Measurements from ENCODE around the gene TGFBR3. TPM values are rescaled to one million over a fixed set of nuclear protein-coding genes. Genes with fewer than 3 reads are reported as not detected.

TGFBR3 gene
- total and polyA plus RNA-seq, 2 of the 8 experiments (the other 6 are each of a cell fraction or from before 2014, with no cell fraction given): 2.0 to 6.1 TPM

DNA sequence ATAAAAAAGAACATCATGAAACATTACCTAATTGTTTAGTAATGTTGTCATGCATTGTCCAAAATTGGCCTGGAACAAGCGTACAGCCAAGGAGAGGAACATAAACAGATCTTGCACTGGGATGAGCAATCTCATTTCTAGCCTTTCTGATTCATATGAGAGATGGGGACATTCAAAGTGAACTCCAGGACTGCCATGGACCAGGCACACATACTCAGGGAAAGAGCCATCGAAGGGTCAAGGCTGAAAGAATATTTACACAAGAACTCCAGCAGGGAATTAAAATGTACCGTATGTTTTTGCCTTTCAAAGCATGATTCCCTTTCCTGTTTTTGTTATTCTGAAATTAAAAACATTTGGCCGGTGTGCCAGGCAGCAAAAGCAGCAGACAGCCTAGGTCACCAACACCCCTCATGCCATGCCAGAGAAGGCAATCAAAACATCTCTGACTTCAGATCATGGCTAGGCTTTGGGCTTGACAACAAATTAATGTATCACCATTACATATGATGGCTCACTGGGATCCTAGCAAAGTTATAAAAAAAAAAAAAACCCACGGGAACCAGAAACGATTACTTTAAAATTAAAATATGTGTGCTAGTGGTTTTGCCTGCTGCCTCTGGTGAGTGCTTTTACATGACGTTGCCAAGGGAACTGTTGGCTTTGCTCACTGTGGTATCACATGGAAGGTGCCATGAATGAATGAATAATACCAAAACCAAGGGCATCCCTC lies 159.8 kb downstream of the TGFBR3 start:
- Histone ChIP-seq H3K4me3 (ENCODE audit: extremely low read depth in 1 of 4, insufficient read depth in 2 of 4, low read depth in 3 of 4, low read length in 4 of 4) (no peak overlapping the region), H2AFZ (ENCODE audit: low read length) (no peak overlapping the region), H2BK5ac (ENCODE audit: low read depth, low read length) (no peak overlapping the region), H3K9ac (replicated peaks in 1 of 4; ENCODE audit: extremely low read depth in 1 of 4, low read depth in 3 of 4, low read length in 3 of 4) (no peak overlapping the region), H3K4ac (replicated peaks; ENCODE audit: insufficient read length, low read depth, low read length) (no peak overlapping the region), H3K36me3 (ENCODE audit: control insufficient read depth in 2 of 4, insufficient read depth in 4 of 4, low read length in 3 of 4) (no peaks in the 10 kb centered on the region), H4K20me1 (replicated peaks in 1 of 2; ENCODE audit: control insufficient read depth in 1 of 2, insufficient read depth in 2 of 2, low read length in 2 of 2) (no peaks in the 10 kb centered on the region), H4K8ac (ENCODE audit: extremely low read depth, insufficient read depth, low read length) (no peak overlapping the region), H2BK20ac (ENCODE audit: low read length) (no peak overlapping the region), H3K23me2 (ENCODE audit: low read depth, low read length) (no peaks in the 10 kb centered on the region; the same call in 1 of the 2 replicates), H3K27me3 (replicated peaks in 1 of 4; ENCODE audit: control insufficient read depth in 3 of 4, extremely low read depth in 1 of 4, insufficient read depth in 3 of 4, low read length in 3 of 4) (no peaks in the 10 kb centered on the region), H3K79me2 (ENCODE audit: control insufficient read depth in 1 of 2, insufficient read depth in 2 of 2, low read length in 2 of 2) (no peaks in the 10 kb centered on the region), H3K18ac (ENCODE audit: extremely low read depth, low read length) (no peak overlapping the region), H3K23ac (ENCODE audit: insufficient read length) (no peak overlapping the region), H3K9me3 (ENCODE audit: insufficient read depth in 2 of 2, low read depth in 1 of 2, low read length in 1 of 2) (no peaks in the 10 kb centered on the region), H3K4me1 (replicated peaks in 1 of 4; ENCODE audit: control insufficient read depth in 3 of 4, insufficient read depth in 4 of 4, low read length in 3 of 4) (peaks cover 0 to 2% (median under 1%) of the 10 kb centered on the region in 4 experiments; a peak in 2 of 7 replicates), H3K14ac (ENCODE audit: insufficient read length) (no peak overlapping the region), H3K4me2 (ENCODE audit: insufficient read depth in 1 of 2, low read depth in 2 of 2, low read length in 2 of 2) (no peak overlapping the region), H4K91ac (replicated peaks; ENCODE audit: insufficient read length, low read length) (no peak overlapping the region), H3K79me1 (ENCODE audit: low read depth, low read length) (no peaks in the 10 kb centered on the region), H2BK12ac (ENCODE audit: low read depth, low read length) (no peak overlapping the region), H2AK5ac (ENCODE audit: low read depth, low read length) (no peak overlapping the region), H2BK15ac (ENCODE audit: low read length) (no peak overlapping the region), H2BK120ac (replicated peaks; ENCODE audit: low read depth, low read length) (no peak overlapping the region), H3K27ac (ENCODE audit: low read depth, low read length) (no peak overlapping the region), H3K56ac (replicated peaks; ENCODE audit: insufficient read length, low read depth, low read length) (no peak overlapping the region), H4K5ac (ENCODE audit: insufficient read length, low read depth, low read length) (no peak overlapping the region)
- TF ChIP-seq EP300 (IDR thresholded peaks at IDR 0.05; ENCODE audit: borderline replicate concordance in 1 of 2, low read depth in 2 of 2, low read length in 2 of 2) (no peak), SP1 (IDR thresholded peaks at IDR 0.05; ENCODE audit: low read depth, low read length) (no peak)
- CTCF ChIA-PET (ENCODE audit: partially characterized antibody): interaction anchor here (1.1 to 1.2 kb wide), 2 partner anchors 168 to 202 kb away, joined by 3 to 4 read pairs; no protein-coding TSS in a partner anchor
- 92% methylated on average over 7 of the region's 7 CpGs; no CpG with 5 or more reads in 1 of the 2 experiments for WGBS, 2 experiments (ENCODE audit: extremely low coverage in 1 of 2, insufficient coverage in 1 of 2, insufficient read length in 1 of 2, insufficient replicate concordance in 2 of 2, low coverage in 1 of 2, low lambda C conversion rate in 2 of 2, missing lambda C conversion rate in 1 of 2)
- POLR2A ChIA-PET (ENCODE audit: partially characterized antibody): no interaction called here
- FAIRE-seq (no peak), DNase-seq (ENCODE audit: low read depth in 1 of 2, low spot score in 2 of 2) (no peak)

All from H1 (cell line).